Measurements from ENCODE around the gene ARF1. TPM values are rescaled to one million over a fixed set of nuclear protein-coding genes. Genes with fewer than 3 reads are reported as not detected.

Gene ARF1
- total RNA-seq, 6 donors from 2014 or later: 157 to 487 (median 374) TPM

DNA sequence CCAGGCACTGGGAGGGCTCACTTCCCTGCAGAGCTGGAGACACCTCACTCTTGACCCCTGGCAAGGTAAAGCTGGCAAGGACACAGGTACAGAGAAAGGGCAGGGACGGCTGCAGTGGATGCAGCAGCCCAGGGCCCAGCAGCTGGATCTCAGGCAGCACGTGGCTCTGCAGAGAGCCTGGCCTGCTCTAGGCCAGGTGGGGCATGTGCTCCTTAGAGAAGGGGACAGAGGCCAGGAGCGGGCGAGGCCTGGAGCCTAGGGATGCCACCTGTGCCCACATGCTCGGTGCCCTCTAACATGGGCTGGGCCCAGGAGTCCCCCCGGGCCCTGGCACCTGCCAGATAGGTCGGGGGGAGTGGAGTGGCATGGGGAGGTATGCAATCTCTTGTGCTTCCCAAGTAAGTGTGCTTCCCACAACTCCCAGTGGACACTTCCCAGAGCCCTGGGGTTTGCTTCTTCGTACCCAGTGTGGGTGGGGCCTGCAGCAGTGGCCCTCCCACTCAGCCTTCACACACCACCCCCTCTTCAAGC lies 45.7 kb upstream of the ARF1 start:
- 86 to 100% methylated on average over 3 to 8 of the region's 8 CpGs for WGBS, 2 donors
- DNase-seq: peak in 1 of 2 donors; percentile 19
- TF ChIP-seq POLR2A (IDR thresholded peaks at IDR 0.05) (no peak), EP300 (IDR thresholded peaks at IDR 0.05) (no peak), POLR2AphosphoS5 (IDR thresholded peaks at IDR 0.05) (no peak)
- TF ChIP-seq, protein P1, sequence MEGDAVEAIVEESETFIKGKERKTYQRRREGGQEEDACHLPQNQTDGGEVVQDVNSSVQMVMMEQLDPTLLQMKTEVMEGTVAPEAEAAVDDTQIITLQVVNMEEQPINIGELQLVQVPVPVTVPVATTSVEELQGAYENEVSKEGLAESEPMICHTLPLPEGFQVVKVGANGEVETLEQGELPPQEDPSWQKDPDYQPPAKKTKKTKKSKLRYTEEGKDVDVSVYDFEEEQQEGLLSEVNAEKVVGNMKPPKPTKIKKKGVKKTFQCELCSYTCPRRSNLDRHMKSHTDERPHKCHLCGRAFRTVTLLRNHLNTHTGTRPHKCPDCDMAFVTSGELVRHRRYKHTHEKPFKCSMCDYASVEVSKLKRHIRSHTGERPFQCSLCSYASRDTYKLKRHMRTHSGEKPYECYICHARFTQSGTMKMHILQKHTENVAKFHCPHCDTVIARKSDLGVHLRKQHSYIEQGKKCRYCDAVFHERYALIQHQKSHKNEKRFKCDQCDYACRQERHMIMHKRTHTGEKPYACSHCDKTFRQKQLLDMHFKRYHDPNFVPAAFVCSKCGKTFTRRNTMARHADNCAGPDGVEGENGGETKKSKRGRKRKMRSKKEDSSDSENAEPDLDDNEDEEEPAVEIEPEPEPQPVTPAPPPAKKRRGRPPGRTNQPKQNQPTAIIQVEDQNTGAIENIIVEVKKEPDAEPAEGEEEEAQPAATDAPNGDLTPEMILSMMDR (IDR thresholded peaks at IDR 0.05): no peak
- Histone ChIP-seq H3K27me3 (peaks cover 0 to 13% (median 7%) of the 10 kb centered on the region in 4 donors), H3K36me3 (no peaks in the 10 kb centered on the region), H3K27ac (no peak overlapping the region), H3K4me3 (no peak overlapping the region), H3K4me1 (peaks cover 3 to 13% (median 10%) of the 10 kb centered on the region in 4 donors), H3K9me3 (peaks cover 0 to 5% (median 0%) of the 10 kb centered on the region in 4 donors)
- peak in 1 of 2 donors; percentile 20 for ATAC-seq (ENCODE audit: low FRiP score in 2 of 2)

DNA sequence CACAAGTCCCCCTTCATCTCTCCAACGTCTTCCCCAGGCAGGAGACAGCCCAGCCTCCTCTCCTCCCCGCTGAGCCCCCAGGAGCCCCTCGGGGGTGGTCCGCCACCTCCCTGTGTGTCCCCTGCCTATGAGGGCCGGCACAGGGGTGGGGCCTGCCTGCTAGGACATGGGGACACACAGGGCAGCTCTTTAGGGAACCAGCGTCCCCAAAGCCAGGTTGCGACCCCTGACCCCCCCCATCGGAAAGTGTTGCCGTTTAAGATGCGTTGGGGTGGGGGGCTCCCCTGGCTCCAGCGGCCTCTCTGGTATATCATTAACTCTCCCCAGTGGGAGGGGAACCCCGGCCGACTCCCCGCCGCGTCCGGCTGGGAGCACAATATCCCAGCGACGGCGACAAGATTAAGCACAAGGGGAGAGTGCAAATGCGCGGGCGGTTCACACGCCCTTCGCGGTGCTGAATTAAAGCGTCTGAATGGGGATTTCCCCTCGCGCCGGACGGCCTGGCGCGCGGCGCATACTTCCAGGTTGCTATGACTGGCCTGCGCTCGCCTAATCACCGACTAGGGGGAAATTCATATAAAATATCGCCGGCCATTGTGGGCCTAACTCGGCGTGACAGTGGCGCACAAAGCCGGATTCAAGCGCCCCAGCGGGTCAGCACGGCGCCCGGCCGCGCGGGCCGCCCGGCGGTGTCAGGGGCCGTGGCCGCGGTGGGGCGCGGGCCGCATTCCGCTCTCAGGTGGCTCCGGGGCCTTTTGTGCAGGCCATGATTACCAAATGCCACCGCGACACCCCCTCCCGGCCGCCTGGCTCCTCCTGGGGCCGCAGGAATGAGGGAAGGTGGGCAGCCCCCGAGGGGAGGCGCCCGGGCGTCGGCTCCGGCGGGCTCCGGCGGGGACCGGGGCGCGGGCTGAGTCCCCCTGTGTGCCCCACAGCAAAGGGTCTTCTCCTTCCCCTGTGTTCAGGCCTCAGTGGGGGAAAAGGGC lies 44.8 kb upstream of the ARF1 start:
- H3K27me3 ChIP-seq: peaks cover 0 to 13% (median 7%) of the 10 kb centered on the region in 4 donors
- peak; percentile 48 to 87 for DNase-seq
- no peak for TF ChIP-seq EP300 (IDR thresholded peaks at IDR 0.05)
- TF ChIP-seq POLR2A (IDR thresholded peaks at IDR 0.05): no peak
- TF ChIP-seq, protein P1 (IDR thresholded peaks at IDR 0.05): no peak
- no peak for TF ChIP-seq POLR2AphosphoS5 (IDR thresholded peaks at IDR 0.05)
- H3K4me1 ChIP-seq: peaks cover 3 to 13% (median 10%) of the 10 kb centered on the region in 4 donors
- H3K27ac ChIP-seq: peak overlapping the region in 1 of 4 donors; percentile 38
- peaks cover 0 to 5% (median 0%) of the 10 kb centered on the region in 4 donors for H3K9me3 ChIP-seq
- H3K36me3 ChIP-seq: no peaks in the 10 kb centered on the region
- H3K4me3 ChIP-seq: peak overlapping the region in 3 of 4 donors; percentile 24 to 36 (median 30)
- ATAC-seq (ENCODE audit: low FRiP score in 2 of 2): peak; percentile 6 to 61
- WGBS, 2 donors: 0 to 9% methylated on average over 1 to 45 of the region's 80 CpGs

DNA sequence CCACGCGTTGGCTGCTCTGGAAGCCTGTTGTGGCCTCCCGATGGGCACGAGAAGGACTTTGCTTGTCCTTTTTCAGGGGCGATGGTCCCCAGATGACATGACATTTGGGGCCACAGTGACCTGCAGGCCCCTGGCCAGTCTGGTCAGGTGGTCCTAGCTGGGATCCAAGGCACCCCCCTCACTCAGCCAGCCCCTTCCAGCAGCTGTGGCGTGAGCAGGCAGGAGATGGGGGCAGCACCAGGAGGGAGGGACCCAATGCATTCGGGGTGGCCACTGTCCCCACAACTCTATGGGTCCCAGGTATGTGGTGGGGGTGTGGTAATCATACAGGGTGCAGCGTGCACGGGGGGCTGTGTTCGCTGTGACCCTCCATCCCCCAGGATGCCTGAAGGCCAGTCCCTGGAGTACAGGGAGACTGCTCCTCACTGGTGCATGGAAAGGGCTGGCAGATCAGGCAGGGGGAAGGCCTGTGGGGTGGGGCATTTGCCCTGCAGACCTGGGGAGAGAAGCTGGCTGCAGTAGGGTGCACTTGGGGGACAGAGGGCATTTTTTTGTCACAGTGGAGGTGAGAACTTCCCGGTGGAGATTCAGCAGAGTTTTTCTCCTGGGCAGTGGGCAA lies 44.0 kb upstream of the ARF1 start:
- peaks cover 0 to 2% (median 0%) of the 10 kb centered on the region in 4 donors for H3K9me3 ChIP-seq
- DNase-seq (no peak), ATAC-seq (ENCODE audit: low FRiP score in 2 of 2) (no peak)
- H3K27ac ChIP-seq: no peak overlapping the region
- H3K27me3 ChIP-seq: peaks cover 0 to 13% (median 7%) of the 10 kb centered on the region in 4 donors
- TF ChIP-seq EP300 (IDR thresholded peaks at IDR 0.05): no peak
- no peak for TF ChIP-seq POLR2A (IDR thresholded peaks at IDR 0.05)
- TF ChIP-seq, protein P1 (IDR thresholded peaks at IDR 0.05): no peak
- no peak for TF ChIP-seq POLR2AphosphoS5 (IDR thresholded peaks at IDR 0.05)
- WGBS, 2 donors: 88 to 91% methylated on average over 5 to 11 of the region's 11 CpGs
- peaks cover 3 to 13% (median 10%) of the 10 kb centered on the region in 4 donors for H3K4me1 ChIP-seq
- no peak overlapping the region for H3K4me3 ChIP-seq
- H3K36me3 ChIP-seq: no peaks in the 10 kb centered on the region

DNA sequence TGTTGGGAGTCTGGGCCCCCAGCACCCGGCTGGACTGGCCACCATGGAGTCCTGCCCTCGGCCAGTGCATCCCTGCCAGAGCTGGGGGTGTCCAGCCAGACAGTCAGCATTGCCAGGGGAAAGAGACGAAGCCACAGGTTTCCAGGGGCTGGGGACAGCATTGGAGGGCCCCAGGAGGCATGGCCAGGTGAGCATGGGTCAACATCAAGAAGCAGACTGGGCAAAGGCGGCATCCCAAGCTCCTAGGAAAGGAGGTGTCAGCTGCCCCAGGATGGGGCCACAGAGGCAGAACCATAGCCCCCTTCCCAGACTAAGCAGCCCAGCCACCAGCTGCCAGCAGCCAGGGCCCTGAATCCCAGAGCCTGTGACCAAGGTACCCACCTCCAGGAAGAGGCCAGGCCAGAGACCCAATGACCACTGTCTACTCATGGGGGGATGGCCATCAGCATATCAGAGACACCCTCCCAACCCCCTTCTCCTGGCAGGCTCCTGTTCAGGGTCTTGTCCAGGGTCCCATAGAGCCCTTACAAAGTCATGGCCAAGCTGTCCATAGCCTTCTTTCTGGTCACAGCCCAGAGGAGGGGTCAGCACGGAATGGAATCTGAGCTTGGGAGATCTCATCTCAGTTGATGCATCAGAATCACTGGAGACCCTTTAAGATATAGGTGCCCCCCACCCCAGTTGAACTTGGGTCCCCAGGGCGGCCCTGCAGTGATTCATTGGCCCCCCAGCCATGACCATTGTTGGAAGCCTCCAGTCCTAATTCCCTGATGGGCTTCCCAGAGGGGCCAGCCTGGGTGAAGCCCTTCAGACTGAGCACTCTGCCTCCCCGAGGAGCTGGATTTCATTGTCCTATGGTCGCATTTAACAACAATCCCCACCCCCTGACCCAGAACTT lies 43.3 kb upstream of the ARF1 start:
- WGBS, 2 donors: 56 to 73% methylated on average over 4 to 8 of the region's 8 CpGs
- DNase-seq (peak in 1 of 2 donors; percentile 44), ATAC-seq (ENCODE audit: low FRiP score in 2 of 2) (no peak)
- Histone ChIP-seq H3K27ac (no peak overlapping the region), H3K9me3 (no peaks in the 10 kb centered on the region), H3K27me3 (peaks cover 0 to 13% (median 7%) of the 10 kb centered on the region in 4 donors), H3K4me3 (no peak overlapping the region), H3K4me1 (peaks cover 3 to 13% (median 11%) of the 10 kb centered on the region in 4 donors), H3K36me3 (no peaks in the 10 kb centered on the region)
- TF ChIP-seq EP300 (IDR thresholded peaks at IDR 0.05): no peak
- TF ChIP-seq POLR2A (IDR thresholded peaks at IDR 0.05): no peak
- TF ChIP-seq, protein P1 (IDR thresholded peaks at IDR 0.05): no peak
- TF ChIP-seq POLR2AphosphoS5 (IDR thresholded peaks at IDR 0.05): no peak
